ENCODE data around the gene TAAR9. TPM values are rescaled to one million over a fixed set of nuclear protein-coding genes. Genes with fewer than 3 reads are reported as not detected.

TAAR9 gene
- total RNA-seq, 1 experiment from 2014 or later: not detected

DNA sequence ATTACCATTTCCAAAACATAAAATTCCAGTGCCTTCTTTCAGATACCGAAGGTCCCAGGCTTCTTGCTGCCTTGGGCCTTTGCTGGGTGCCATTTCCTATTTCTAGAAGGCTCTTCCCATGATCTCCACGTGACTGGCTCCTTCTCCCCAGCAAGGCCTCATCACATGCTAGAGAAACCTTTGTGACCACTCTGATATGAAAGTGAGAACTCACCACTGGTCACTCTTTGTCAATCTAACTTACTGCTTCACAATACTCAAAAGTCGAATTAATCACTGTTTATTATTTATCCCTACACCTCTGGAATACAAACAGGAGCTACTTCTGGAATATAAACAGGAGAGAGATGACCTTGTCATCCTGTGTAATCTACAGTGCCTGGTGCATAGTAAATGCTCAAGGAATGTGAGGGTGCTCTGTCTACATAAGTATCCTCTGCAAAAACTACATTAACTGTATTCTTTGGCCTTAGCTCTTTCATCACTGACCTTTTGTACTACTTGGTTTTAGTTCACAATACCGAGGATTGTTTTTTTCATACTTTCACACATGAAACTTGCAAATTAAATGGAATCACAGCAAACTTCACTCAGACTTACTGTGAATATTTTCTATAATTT, 26.8 kb upstream of the TAAR9 start:
- H3K9me3 ChIP-seq (ENCODE audit: low read length): no peaks in the 10 kb centered on the region
- no peak overlapping the region for H3K27ac ChIP-seq (ENCODE audit: low read length)
- peak overlapping the region; percentile 68 for H3K4me3 ChIP-seq (ENCODE audit: low read length)
- no peaks in the 10 kb centered on the region for H3F3A ChIP-seq (ENCODE audit: low read length, unreplicated experiment)
- no peak overlapping the region for H2AFZ ChIP-seq (ENCODE audit: low read length)
- peak overlapping the region; percentile 85 for H3K4me2 ChIP-seq (ENCODE audit: low read length)
- H3K9me2 ChIP-seq (replicated peaks; ENCODE audit: low read length): no peaks in the 10 kb centered on the region
- H3K4me1 ChIP-seq (ENCODE audit: insufficient read depth, low read length): peaks cover 18% of the 10 kb centered on the region
- DNase-seq (no peak), ATAC-seq (no peak)
- 0 out of 2 replicates have a peak, but pooled peaks cover 9% of the 10 kb centered on the region for H4K20me1 ChIP-seq (ENCODE audit: low read length)
- no peaks in the 10 kb centered on the region for H3K27me3 ChIP-seq (ENCODE audit: low read length)
- ChIA-PET POLR2A (ENCODE audit: unreplicated experiment) (no interaction called here), CTCF (no interaction called here)
- no TSS peak for BruUV-seq (replicated peaks)
- TF ChIP-seq EZH2phosphoT487 (IDR thresholded peaks at IDR 0.05; ENCODE audit: borderline replicate concordance, low read length) (no peak), EZH2 (IDR thresholded peaks at IDR 0.05; ENCODE audit: low read length, unreplicated experiment) (no peak)
- TF ChIP-seq, protein P1, sequence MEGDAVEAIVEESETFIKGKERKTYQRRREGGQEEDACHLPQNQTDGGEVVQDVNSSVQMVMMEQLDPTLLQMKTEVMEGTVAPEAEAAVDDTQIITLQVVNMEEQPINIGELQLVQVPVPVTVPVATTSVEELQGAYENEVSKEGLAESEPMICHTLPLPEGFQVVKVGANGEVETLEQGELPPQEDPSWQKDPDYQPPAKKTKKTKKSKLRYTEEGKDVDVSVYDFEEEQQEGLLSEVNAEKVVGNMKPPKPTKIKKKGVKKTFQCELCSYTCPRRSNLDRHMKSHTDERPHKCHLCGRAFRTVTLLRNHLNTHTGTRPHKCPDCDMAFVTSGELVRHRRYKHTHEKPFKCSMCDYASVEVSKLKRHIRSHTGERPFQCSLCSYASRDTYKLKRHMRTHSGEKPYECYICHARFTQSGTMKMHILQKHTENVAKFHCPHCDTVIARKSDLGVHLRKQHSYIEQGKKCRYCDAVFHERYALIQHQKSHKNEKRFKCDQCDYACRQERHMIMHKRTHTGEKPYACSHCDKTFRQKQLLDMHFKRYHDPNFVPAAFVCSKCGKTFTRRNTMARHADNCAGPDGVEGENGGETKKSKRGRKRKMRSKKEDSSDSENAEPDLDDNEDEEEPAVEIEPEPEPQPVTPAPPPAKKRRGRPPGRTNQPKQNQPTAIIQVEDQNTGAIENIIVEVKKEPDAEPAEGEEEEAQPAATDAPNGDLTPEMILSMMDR (conservative IDR thresholded peaks at IDR 0.05; ENCODE audit: low read depth, low read length): no peak
- peaks cover 59% of the 10 kb centered on the region for H3K79me2 ChIP-seq (ENCODE audit: low read length)
- H3K9ac ChIP-seq (ENCODE audit: low read length): no peak overlapping the region; the same call in 1 of the 2 replicates
- H3K36me3 ChIP-seq (ENCODE audit: low read depth, low read length): no peaks in the 10 kb centered on the region
- intact Hi-C loops (cut with micrococcal nuclease): no loop called here

- Histone ChIP-seq H2AFZ (ENCODE audit: low read length) (no peak overlapping the region), H3K4me3 (ENCODE audit: low read length) (peak overlapping the region; percentile 68), H3F3A (ENCODE audit: low read length, unreplicated experiment) (no peaks in the 10 kb centered on the region), H3K4me2 (ENCODE audit: low read length) (peak overlapping the region; percentile 85), H3K27me3 (ENCODE audit: low read length) (no peaks in the 10 kb centered on the region), H3K27ac (ENCODE audit: low read length) (no peak overlapping the region), H3K9ac (ENCODE audit: low read length) (peak overlapping the region; percentile 83; the same call in 1 of the 2 replicates), H3K4me1 (ENCODE audit: insufficient read depth, low read length) (peaks cover 18% of the 10 kb centered on the region), H3K36me3 (ENCODE audit: low read depth, low read length) (no peaks in the 10 kb centered on the region), H3K9me3 (ENCODE audit: low read length) (no peaks in the 10 kb centered on the region), H3K9me2 (replicated peaks; ENCODE audit: low read length) (no peaks in the 10 kb centered on the region), H4K20me1 (ENCODE audit: low read length) (0 out of 2 replicates have a peak, but pooled peaks cover 9% of the 10 kb centered on the region), H3K79me2 (ENCODE audit: low read length) (peaks cover 54% of the 10 kb centered on the region)
- TF ChIP-seq EZH2 (IDR thresholded peaks at IDR 0.05; ENCODE audit: low read length, unreplicated experiment) (no peak), EZH2phosphoT487 (IDR thresholded peaks at IDR 0.05; ENCODE audit: borderline replicate concordance, low read length) (no peak)
- TF ChIP-seq, protein P1 (conservative IDR thresholded peaks at IDR 0.05; ENCODE audit: low read depth, low read length): no peak
- ATAC-seq (no peak), DNase-seq (no peak)
- ChIA-PET POLR2A (ENCODE audit: unreplicated experiment) (no interaction called here), CTCF (no interaction called here)
- BruUV-seq (replicated peaks): no TSS peak
- intact Hi-C loops (cut with micrococcal nuclease): no loop called here
Observed at GRCh38 chr6:132511831-132512220, 26.3 kb upstream of the TAAR9 start.

DNA sequence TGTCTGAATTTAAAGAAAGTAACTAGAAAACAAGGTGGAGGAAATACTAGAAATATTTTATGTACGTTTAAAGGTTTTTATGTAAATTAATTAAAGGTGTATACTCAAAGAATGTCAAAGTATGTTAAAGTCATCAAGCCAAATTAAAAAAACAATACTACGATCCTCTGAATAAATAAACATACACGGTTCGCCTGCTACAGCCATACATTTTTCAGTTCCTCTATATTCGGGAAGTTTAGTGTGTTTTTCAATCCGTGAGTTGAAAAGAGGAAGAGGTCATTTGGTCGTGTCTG, 25.8 kb upstream of the TAAR9 start:
- ChIA-PET CTCF (no interaction called here), POLR2A (ENCODE audit: unreplicated experiment) (no interaction called here)
- Histone ChIP-seq H3K9me2 (replicated peaks; ENCODE audit: low read length) (no peaks in the 10 kb centered on the region), H3K4me1 (ENCODE audit: insufficient read depth, low read length) (peaks cover 18% of the 10 kb centered on the region), H3K27ac (ENCODE audit: low read length) (peak overlapping the region; percentile 7; the same call in 1 of the 2 replicates), H3K9ac (ENCODE audit: low read length) (peak overlapping the region; percentile 83), H3K27me3 (ENCODE audit: low read length) (no peaks in the 10 kb centered on the region), H3K79me2 (ENCODE audit: low read length) (peaks cover 50% of the 10 kb centered on the region), H3K4me3 (ENCODE audit: low read length) (peak overlapping the region; percentile 68), H2AFZ (ENCODE audit: low read length) (peak overlapping the region; percentile 74), H4K20me1 (ENCODE audit: low read length) (0 out of 2 replicates have a peak, but pooled peaks cover 9% of the 10 kb centered on the region), H3F3A (ENCODE audit: low read length, unreplicated experiment) (no peaks in the 10 kb centered on the region), H3K4me2 (ENCODE audit: low read length) (peak overlapping the region; percentile 85), H3K36me3 (ENCODE audit: low read depth, low read length) (no peaks in the 10 kb centered on the region), H3K9me3 (ENCODE audit: low read length) (no peaks in the 10 kb centered on the region)
- intact Hi-C loops (cut with micrococcal nuclease): no loop called here
- DNase-seq: no peak
- no peak for ATAC-seq
- TF ChIP-seq EZH2 (IDR thresholded peaks at IDR 0.05; ENCODE audit: low read length, unreplicated experiment) (no peak), EZH2phosphoT487 (IDR thresholded peaks at IDR 0.05; ENCODE audit: borderline replicate concordance, low read length) (no peak)
- TF ChIP-seq, protein P1 (conservative IDR thresholded peaks at IDR 0.05; ENCODE audit: low read depth, low read length): no peak
- BruUV-seq (replicated peaks): TSS peak; percentile 57
